ENCODE results near the gene UBC. TPM values are rescaled to one million over a fixed set of nuclear protein-coding genes. Genes with fewer than 3 reads are reported as not detected.
"Not testable (repeated sequence)": the region's sequence is repeated elsewhere in the genome, so short reads cannot be mapped to it uniquely, and the experiment has no call there.

The UBC gene
- total RNA-seq, 1 experiment from 2014 or later: 1,259 TPM

- Histone ChIP-seq H4K20me1 (ENCODE audit: insufficient read depth) (no peaks in the 10 kb centered on the region), H3K36me3 (ENCODE audit: control insufficient read depth in 1 of 2, insufficient read depth in 2 of 2, low read length in 2 of 2) (no peaks in the 10 kb centered on the region), H3K4me1 (ENCODE audit: control insufficient read depth in 1 of 2, insufficient read depth in 2 of 2, low read length in 2 of 2) (peaks cover 15 to 33% of the 10 kb centered on the region in 2 experiments; a peak in 3 of 4 replicates), H2AFZ (ENCODE audit: low read depth, low read length, poor library complexity, severe bottlenecking) (peak overlapping the region; percentile 27), H3K27ac (ENCODE audit: low read depth, low read length) (no peak overlapping the region), H3K9me3 (ENCODE audit: control insufficient read depth in 1 of 2, insufficient read depth in 1 of 2, low read depth in 1 of 2, low read length in 2 of 2) (no peaks in the 10 kb centered on the region), H3K4me2 (ENCODE audit: low read length) (peak overlapping the region; percentile 64), H3K79me2 (ENCODE audit: insufficient read depth, low read length) (no peaks in the 10 kb centered on the region), H3K9me2 (ENCODE audit: insufficient read depth) (no peaks in the 10 kb centered on the region), H3K9ac (ENCODE audit: low read length) (no peak overlapping the region; the same call in 1 of the 2 replicates), H3K4me3 (replicated peaks in 1 of 2; ENCODE audit: low read depth in 1 of 2, low read length in 2 of 2) (no peak overlapping the region; a peak in 1 of 4 replicates), H3K27me3 (ENCODE audit: insufficient read depth, low read length) (no peaks in the 10 kb centered on the region)
- TF ChIP-seq SIN3A (IDR thresholded peaks at IDR 0.05; ENCODE audit: low read depth) (no peak), ELF1 (IDR thresholded peaks at IDR 0.05; ENCODE audit: borderline replicate concordance, low read depth) (no peak), EZH2phosphoT487 (IDR thresholded peaks at IDR 0.05; ENCODE audit: borderline replicate concordance) (no peak)
- TF ChIP-seq, protein P1, sequence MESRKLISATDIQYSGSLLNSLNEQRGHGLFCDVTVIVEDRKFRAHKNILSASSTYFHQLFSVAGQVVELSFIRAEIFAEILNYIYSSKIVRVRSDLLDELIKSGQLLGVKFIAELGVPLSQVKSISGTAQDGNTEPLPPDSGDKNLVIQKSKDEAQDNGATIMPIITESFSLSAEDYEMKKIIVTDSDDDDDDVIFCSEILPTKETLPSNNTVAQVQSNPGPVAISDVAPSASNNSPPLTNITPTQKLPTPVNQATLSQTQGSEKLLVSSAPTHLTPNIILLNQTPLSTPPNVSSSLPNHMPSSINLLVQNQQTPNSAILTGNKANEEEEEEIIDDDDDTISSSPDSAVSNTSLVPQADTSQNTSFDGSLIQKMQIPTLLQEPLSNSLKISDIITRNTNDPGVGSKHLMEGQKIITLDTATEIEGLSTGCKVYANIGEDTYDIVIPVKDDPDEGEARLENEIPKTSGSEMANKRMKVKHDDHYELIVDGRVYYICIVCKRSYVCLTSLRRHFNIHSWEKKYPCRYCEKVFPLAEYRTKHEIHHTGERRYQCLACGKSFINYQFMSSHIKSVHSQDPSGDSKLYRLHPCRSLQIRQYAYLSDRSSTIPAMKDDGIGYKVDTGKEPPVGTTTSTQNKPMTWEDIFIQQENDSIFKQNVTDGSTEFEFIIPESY (IDR thresholded peaks at IDR 0.05; ENCODE audit: extremely low read depth, insufficient replicate concordance, low read length): no peak
- no TSS peak for BruUV-seq (replicated peaks)
- intact Hi-C loops (cut with micrococcal nuclease): no loop called here
- ChIA-PET CTCF (interaction anchor here (2.1 kb wide), 1 partner anchor 25 kb away, joined by 9 read pairs; no protein-coding TSS in a partner anchor), RAD21 (ENCODE audit: low non-redundant PET in 1 of 2, low total read pairs in 2 of 2, uncharacterized antibody in 2 of 2, unreplicated experiment in 2 of 2) (no interaction called here), POLR2A (interaction anchor here (1.0 kb wide), 1 partner anchor 42 kb away, joined by 3 read pairs; no protein-coding TSS in a partner anchor)
- ATAC-seq (peak; percentile 47), DNase-seq (ENCODE audit: low read depth, low spot score) (no peak)
Observed at GRCh38 chr12:124881123-124881522, 33.3 kb downstream of the UBC start.

DNA sequence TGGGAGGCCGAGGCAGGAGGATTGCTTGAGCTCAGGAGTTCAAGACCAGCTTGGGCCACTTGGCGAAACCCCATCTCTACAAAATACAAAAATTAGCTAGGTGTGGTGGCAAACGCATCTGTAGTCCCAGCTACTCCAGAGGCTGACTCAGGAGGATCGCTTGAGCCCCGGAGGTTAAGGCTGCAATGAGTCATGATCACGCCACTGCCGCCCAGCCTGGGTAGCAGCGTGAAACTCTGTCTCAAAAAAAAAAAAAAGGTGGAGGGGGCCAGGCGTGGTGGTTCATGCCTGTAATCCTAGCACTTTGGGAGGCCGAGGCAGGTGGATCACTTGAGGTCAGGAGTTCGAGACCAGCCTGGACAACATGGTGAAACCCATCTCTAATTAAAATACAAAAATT is 34.1 kb downstream of the UBC start:
- CTCF ChIA-PET: interaction anchor here (2.1 kb wide), 1 partner anchor 26 kb away, joined by 9 read pairs; no protein-coding TSS in a partner anchor
- ATAC-seq: peak; percentile 78

More for the DNA sequence above, 34.1 kb downstream of the UBC start:
- H3K27ac ChIP-seq (ENCODE audit: low read depth, low read length); BruUV-seq (replicated peaks); H4K20me1 ChIP-seq (ENCODE audit: insufficient read depth); DNase-seq (ENCODE audit: low read depth, low spot score); H3K27me3 ChIP-seq (ENCODE audit: insufficient read depth, low read length); H3K36me3 ChIP-seq (ENCODE audit: control insufficient read depth in 1 of 2, insufficient read depth in 2 of 2, low read length in 2 of 2); H2AFZ ChIP-seq (ENCODE audit: low read depth, low read length, poor library complexity, severe bottlenecking); H3K79me2 ChIP-seq (ENCODE audit: insufficient read depth, low read length); H3K9me3 ChIP-seq (ENCODE audit: control insufficient read depth in 1 of 2, insufficient read depth in 1 of 2, low read depth in 1 of 2, low read length in 2 of 2); intact Hi-C loops (cut with micrococcal nuclease); H3K9ac ChIP-seq (ENCODE audit: low read length); H3K9me2 ChIP-seq (ENCODE audit: insufficient read depth): not testable (repeated sequence)
- POLR2A ChIA-PET: interaction anchor here (1.0 to 1.5 kb wide), 2 partner anchors 18 to 29 kb away, joined by 4 read pairs; no protein-coding TSS in a partner anchor
- H3K4me1 ChIP-seq (ENCODE audit: control insufficient read depth in 1 of 2, insufficient read depth in 2 of 2, low read length in 2 of 2): peaks cover 15 to 33% of the 10 kb centered on the region in 2 experiments; a peak in 3 of 4 replicates
- RAD21 ChIA-PET (ENCODE audit: low non-redundant PET in 1 of 2, low total read pairs in 2 of 2, uncharacterized antibody in 2 of 2, unreplicated experiment in 2 of 2): interaction anchor here in 1 of 2 experiments (0.7 kb wide), 1 partner anchor 8 kb away, joined by 3 read pairs; no protein-coding TSS in a partner anchor
- peak overlapping the region; percentile 64 for H3K4me2 ChIP-seq (ENCODE audit: low read length)
- H3K4me3 ChIP-seq (replicated peaks in 1 of 2; ENCODE audit: low read depth in 1 of 2, low read length in 2 of 2): peak overlapping the region in 1 of 2 experiments; percentile 4; a peak in 1 of 4 replicates
- TF ChIP-seq CBX3 (IDR thresholded peaks at IDR 0.05; ENCODE audit: low read depth) (peak; percentile 20; the same call in 1 of the 2 replicates), FOSL1 (IDR thresholded peaks at IDR 0.05; ENCODE audit: low read depth) (peak; percentile 63), MAX (IDR thresholded peaks at IDR 0.05) (peak; percentile 24; the same call in 1 of the 2 replicates), JUND (IDR thresholded peaks at IDR 0.05) (peak; percentile 59)
